GM21529 (cell line): ENCODE data around the gene LDLRAD4.

Experiments
- ATAC-seq: cut with Tn5 transposase; IDR thresholded peaks from one replicate; pipeline ENCODE4 v1.9.1; 2021; ENCODE audit not compliant: unreplicated experiment

Gene LDLRAD4

DNA sequence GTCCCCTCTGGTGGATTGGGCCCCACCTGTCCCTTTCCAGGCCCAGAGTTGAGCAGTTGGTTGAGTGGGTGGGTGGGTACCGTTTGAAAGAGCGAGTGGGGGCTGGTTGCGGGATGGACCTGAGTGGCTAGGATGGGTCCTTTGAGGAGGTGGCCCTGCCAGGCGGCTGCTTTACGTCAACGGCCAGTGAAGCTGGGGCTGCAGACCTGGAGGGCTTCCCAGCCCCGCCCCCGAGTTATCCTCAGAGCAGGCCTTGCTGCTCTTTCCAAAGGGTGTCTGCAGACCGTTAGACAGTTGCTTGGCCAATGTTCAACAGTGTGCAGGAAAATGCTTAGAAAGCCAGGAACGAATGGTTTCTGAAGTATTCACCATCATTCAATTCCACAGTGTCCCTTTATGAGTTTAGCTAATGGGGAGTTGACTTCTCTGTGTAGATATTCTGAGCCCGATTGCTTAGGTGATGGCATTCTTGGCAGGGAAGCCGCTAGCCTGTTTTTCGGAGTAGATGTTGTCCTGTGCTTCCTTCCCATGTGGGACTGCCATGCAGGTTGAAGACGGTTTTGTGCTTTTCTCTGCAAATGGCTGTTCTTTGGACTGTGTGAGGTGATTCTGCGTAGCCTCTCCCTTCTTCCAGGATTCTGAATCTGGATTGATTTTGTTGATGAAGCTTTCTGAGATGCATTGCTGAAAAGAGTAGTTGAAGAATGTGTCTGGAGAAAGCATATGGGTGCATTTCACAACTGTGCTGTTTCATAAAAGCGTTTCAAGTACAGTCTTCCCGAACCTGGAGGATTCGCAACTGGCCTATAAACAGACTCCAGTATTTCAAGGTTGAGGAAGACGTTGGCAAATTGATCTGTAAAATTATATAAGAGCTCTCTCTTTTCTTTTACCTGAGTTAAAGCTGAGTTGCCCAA, 45.8 kb downstream of the LDLRAD4 start:
- no peak for ATAC-seq

DNA sequence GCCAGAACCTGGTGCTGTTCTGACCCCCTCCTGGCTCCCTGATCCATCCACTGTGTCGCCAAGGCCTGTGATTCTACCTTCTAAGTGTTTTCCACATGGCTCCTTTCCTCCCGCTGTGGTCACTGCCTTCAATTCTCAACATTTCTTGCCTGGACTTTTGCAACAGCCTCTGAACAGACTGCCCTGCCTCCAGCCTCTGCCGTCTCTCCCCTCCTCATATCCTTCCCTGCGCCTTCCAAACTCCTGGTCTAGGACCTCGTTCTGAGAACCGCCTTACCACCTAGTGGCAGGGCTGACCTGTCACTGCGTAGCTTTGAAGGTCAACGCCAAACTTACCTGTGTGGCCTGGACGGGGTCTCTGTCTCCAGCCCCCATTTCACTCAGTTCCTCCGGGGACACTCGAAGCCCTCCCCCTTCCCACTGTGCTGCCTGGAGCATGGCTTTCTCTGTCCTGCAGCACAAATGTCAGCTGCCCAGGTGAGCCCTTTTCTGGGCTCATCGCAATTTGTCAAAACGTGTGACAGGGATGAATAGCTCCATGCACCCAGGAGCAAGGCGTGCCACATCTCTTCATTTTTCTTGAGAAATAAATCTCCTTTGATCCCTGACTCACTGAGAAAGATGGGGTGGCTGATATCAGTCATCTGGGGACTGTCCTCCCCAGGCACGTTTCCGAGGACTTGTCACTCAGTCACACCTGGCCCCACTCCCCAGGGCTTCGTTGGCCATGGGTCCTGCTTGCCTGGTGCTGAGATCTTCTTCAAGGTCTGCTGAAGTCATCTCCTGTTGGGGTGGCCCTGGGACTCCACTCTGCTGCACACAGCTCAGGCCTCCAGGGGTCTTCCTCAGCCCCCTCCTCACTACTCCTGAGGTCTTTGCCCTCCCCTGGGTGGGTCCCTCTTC, 46.7 kb downstream of the LDLRAD4 start:
- ATAC-seq: no peak

DNA sequence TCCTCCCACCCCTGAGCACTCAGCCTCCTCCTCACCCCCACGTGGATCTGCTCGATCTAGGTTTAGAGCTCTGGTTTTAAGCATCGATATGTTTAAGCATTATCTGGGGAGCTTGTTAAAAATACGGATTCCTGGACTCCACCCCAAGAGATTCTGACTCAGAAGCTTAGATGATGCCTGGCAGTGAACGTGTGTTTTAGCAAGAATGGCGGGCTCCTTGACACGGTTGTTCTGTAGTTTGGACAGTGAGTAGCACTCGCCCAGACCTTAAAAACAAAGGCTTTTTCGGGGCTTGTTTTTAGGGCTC, 47.3 kb downstream of the LDLRAD4 start:
- no peak for ATAC-seq

DNA sequence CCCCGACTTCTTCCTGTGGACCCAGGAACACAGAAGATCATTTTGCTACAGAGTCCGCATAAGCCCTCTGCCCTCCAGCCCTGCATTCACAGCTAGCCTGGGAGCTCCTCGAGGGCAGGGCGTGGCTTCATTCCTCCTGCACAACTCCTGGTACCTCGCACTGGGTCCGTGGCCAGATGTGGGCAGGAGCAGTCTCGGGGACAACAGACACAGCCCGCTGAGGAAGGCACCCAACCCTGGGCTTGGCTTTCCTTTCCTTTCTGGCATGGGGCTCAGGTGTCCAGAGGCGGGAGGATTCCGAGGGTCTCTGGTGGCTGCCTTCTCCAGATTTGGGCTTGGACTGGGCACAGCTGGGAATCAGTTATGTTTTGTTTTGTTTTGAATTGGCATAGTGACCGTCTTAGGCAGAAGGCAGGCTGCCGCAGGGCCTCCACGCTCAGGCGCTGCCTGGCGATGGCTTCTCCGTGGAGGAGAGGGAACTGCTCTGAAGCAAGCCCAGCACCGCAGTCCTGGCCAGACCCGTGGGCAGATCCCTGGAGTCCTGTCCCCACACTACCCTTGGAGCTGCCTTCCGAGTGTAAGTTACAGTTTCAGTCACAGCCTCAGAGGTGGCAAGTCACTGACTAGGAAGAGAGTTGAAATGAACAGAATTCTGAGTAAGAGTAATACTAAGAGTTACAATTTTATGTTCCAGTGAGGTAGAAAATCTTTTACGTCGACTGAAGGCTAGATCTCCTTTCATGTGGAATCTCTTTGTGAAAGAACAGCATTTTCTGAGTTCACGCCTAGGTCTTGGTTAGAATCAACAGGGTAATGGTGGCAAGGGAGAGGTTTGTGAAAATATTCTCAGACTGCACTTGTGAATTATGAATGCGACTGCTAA, 47.9 kb downstream of the LDLRAD4 start:
- no peak for ATAC-seq

DNA sequence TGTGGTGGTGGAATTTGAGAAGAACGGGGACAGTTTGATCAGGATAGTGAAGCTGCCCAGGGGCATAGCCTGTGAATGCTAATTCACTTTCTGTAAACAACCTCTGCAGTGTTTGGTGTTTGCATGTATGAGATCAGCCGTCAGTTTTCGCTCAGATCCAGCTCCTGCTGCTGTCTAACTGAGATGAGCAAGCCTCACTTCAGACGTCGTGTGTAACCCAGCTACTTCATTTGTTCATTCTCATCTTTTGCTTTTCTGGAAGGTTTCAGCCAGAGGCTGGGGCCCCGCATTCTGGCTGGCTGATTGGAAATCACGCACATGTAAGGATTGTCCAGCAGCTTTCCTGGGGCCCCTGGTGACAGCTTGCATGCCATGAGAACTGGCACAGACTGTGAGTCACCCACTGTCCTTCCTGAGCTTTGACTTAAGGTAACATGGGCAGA, 48.9 kb downstream of the LDLRAD4 start:
- ATAC-seq: no peak

DNA sequence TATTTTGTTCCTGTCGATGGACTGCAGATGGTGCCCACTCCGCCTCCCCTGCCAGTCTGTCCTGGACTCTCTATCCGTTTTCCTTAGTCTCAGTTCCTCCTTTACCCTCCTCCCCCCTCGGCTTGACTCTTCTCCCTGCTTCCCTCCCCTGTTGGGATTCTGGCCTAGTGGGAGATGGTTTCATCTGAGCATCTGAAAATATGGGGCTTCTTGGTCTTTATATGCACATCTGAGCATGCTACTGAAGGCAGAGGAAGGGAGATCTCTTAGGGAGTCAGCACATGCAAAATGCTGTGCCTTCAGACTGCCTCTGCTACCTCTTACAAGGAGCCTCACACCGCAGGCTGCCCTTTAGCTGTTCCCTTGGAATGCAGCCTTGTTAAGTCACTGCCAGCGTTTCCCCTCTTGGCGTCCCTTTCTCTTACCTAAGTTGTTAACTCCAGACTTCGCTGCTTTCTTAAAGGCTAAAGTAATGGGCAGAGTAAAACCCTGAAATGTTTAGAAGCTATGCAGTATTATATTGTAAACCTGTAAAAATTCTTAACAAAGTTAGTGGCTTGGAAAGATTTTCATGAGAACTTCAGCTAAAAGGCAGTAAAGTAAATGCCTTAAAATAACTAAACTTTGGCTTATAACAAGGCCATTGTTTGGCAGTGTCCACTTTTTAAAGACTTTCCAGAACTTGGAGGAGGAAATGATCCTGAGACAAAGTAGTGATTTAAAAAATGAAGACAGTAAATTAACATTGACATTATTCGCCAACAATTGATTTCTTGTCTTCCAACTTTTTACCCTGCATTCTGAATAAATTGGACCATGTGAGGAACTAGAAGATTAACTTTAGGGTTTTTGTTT, 49.8 kb downstream of the LDLRAD4 start:
- ATAC-seq: no peak

DNA sequence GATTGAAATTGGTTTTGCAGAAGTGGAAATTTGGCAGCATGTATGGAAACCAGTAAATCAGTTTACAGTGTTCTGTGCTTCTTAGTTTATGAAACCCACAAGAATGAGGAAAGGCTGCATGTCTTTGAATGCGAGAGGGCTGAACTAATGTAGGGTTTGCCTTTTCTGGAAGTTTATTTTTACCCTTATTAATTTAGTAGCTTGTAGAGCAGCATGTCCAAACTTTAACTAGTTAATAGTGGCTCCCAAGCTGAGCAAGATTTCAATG, 50.4 kb downstream of the LDLRAD4 start:
- no peak for ATAC-seq

DNA sequence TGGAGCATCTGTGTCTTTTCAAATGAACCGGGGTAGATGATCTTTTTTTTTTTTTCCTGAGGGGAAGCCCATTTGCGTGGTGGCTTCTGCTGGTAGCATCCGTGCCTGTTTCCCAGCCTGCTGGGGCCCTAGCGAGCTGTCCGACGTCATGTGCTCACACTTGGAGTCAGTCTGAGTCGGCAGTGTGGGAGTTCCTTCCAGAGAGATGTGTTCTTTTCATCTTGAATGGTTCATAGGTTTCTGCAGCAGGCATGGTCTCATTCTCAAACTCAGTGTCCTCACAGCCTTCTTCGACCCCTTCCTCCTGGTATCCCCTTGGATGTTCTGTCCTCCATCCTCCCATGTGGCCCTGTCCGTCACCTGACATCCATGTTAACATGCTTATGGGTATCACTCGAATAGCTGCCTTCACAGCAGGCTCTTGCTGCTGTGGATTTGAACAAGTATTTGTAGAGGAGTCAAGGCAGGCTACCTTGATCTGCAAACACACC, 51.0 kb downstream of the LDLRAD4 start:
- no peak for ATAC-seq

DNA sequence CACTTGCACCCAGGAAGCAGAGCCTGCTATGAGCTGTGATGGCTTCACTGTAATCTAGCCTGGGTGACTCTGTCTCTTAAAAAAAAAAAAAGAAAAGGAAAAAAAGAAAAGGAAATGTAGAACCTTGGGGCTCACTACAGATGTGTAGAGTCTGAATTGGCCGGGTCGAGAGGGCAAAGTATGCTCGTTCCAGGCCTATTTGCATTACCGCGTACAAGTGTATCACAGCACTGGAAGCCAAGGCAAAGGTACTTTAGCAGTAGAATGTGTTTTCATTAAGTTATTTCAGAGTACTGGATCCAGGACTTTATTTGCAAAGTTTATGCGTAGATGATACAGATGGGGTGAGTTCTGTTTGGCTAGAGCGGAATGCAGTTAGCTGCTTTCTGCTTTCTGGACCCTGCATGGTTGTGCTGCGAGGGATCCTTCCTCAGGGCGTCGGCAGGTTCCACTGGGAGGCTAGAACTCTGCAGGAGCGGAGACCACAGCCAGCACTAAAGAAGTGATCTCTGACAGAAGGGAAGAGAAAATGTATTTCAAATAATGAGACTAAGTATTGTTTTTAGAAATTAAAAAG, 51.8 kb downstream of the LDLRAD4 start:
- no peak for ATAC-seq

DNA sequence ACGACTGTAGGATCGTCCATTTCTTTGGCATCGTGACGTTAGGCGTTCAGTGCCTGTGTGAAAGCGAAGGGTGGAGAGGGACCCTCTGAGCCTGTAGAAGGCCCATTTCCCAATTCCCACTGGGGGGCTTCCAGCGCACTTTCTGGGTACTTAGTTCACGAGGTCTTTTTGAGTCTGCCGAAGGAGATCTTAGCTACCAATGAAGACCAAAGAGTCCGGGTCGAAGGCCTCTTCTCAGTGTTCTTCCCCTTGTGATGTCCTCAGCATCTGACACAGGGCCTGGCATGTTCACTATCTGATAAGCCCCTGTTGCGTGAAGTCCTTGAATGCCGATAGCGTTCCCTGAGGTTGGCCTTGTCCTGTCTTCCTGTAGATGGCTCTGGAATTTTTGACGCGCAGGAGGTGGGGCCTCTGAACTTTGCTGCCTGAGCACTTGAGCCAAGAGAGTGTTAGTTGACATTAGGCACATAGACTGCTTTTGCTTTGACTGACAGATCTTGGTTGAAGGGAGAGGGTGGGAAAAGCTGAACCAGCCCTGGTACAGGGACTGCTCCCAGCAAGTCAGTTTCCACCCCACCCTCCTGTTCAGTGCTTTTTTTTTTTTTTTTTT, 52.8 kb downstream of the LDLRAD4 start:
- ATAC-seq: no peak

DNA sequence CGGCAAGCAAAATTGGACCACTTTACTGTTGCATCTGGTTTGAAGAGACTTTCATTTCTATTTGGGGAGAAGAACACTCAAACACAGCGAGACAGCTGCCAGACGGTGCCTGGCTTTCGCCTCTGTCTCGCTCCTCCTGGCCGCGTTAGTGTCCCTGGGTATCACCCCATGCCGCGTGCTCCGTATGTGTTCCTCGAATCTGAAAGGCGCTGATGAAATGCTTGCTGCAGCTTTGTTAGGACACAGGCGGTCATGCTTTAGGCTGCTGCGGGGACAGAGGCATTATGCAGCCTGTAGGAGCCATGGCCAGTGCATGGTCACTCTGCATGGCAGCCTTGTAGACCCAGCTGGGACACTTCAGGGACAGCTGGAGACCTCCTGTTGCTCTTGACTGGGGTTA, 53.9 kb downstream of the LDLRAD4 start:
- no peak for ATAC-seq

DNA sequence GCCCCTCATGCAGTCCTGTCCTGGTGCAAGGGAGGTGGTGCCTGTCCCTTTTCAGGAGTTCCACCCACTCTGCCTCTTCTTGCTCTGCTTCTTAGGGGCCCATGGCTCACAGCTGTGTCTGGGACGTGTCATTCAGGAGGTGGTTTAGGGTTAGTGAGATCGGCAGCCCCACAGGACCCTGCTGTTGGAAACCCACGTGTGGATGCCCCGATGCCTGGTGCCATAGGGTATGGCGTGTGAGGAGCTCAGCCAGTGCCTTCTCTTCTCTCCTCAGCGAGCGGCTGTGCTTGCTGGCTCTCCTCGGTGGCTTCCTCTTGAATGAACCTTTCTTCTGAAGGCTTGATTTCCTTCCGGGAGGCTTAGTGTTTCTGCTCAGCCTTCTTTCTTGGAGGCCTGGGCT, 55.2 kb downstream of the LDLRAD4 start:
- no peak for ATAC-seq

DNA sequence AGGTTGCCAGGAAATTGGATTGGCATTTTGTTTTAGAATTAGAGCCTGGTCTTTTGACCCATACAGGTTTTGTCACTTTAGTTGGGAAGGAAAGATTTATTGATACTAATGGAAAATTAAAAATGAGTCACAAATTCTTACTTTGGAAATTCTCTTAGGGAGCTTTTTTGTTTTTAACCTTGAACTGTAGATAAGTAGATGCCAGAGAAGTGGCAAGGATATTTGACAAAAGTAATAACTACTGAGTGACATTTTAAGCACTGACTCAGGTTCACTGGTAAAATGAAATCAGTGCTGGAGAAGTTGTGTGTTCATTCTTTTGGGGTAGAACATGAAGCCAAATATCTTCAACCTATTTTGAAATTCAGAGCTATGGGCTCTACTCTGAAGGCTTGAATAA, 56.5 kb downstream of the LDLRAD4 start:
- ATAC-seq: no peak

DNA sequence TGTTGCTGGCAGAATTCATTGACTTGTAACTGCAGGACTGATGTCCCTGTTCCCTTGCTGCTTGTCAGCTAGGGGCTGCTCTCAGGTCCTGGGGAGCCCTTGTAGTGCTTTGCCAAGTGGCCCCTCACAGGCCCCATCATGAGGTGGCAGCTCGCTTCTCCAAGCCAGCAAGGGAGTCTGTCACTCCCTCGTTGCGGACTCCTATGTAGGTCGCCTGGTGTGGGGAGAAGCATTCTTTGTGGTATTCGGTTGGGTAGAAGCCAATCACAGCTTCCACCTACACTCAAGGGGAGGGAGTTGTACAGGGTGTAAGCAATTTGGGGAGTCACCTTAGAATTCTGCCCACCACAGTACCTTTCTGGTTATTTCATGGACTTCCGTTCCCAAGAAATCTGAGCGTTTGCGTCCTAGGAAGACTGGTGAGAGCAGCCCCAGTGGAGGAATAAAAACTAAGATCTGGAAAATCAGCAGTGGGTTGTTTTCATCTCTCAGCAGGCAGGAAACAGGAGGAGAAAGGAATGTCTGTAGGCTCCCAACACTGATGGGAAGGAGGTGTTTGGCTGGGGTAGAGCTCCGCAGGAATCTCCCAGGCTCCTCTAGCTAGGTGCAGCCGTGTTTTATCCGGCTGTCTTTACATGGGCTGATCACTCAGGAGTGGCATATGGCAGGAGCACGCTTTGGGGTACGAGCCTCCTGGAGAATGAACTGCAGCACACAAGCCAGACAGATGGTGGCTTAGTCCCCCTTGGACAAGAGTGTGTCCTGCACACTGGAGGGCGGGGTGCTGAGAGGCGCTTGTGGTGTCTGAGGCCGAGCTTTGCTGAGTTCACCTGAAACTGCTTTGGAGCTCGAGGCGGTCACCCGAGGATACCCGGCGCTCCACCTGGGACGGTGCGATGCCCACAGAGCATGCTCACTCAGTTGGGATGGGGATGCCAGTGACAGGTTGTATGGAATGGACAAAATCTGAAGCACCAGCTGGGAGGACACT, 58.3 kb downstream of the LDLRAD4 start:
- no peak for ATAC-seq

DNA sequence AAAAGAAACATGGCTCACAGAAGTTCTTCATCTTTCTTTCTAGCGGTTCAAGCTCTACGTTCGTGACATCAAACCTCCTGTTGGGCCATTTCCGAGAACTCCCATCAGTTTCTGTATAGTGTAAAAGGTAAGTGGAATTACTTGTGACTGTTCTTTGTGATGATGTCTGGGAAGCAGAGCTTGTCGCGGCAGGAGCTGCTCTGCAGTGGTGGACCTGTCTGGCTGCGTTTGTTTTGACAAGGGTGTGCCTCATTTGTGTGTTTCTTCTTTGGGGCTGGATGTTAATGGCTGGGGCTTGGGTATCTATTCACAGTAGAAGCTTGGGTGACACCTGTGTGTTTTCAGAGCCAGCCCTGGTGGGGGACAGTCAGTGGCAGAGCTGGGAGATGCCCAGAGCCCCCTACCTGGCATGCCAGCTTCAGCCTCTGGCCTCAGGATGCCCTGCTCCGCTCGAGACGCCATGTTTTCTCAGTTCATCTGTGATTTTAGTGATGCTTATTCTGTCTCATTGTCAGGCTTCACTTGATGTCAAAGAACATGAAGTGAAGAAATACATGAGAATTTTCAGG, 59.6 kb downstream of the LDLRAD4 start:
- ATAC-seq: no peak

DNA sequence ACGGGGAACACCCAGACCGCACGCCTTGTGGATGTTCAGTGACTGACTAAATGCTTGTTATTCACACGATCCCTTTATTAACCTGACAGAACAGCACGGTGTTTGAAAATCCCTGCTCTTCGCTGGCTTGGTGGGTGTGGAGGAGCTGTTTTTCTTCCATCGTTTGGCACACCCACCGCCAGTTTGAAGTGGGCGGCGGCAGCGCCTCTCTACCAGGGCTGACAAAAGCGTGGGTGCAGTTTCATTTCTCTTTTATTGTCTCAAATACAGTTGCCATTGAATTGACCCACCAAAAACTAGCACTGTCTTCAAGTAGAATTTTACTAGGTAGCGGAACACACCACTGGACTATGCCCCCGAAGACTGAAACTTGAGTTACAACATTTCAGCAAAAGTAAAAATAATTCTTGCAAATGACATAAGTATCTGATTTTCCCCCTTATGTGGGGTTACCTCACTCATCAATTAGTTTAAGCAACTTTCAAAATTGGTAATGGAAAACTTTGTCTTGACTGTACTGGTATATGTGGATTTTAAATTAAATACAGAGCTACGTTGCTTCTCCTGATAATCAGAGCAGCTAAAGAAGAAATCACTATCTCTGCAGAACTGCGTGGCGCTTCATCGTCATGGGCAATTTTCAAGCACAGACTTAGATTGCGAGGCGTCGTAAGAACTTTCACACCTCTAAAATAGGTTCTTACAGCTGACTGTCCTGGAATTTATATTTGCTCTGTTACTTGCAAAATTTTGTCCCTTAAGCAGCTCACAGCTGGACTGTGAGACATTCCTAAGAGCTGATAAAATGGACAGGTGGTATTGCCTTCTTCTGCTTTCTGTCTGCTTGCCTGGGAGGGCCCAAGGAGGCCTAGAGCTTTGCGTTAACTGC, 60.9 kb downstream of the LDLRAD4 start:
- ATAC-seq: no peak
